GM18499 (cell line): Measurements from ENCODE around the gene USP4.
A peak's percentile ranks its signal among the peaks of the same experiment; 100 is the strongest.
"Not testable (repeated sequence)": the region's sequence is repeated elsewhere in the genome, so short reads cannot be mapped to it uniquely, and the experiment has no call there.

Experiments
- ATAC-seq: cut with Tn5 transposase; IDR thresholded peaks from one replicate; pipeline ENCODE4 v1.9.1; 2021; ENCODE audit warnings: moderate number of reproducible peaks; ENCODE audit not compliant: insufficient read depth, unreplicated experiment

Gene USP4, protein sequence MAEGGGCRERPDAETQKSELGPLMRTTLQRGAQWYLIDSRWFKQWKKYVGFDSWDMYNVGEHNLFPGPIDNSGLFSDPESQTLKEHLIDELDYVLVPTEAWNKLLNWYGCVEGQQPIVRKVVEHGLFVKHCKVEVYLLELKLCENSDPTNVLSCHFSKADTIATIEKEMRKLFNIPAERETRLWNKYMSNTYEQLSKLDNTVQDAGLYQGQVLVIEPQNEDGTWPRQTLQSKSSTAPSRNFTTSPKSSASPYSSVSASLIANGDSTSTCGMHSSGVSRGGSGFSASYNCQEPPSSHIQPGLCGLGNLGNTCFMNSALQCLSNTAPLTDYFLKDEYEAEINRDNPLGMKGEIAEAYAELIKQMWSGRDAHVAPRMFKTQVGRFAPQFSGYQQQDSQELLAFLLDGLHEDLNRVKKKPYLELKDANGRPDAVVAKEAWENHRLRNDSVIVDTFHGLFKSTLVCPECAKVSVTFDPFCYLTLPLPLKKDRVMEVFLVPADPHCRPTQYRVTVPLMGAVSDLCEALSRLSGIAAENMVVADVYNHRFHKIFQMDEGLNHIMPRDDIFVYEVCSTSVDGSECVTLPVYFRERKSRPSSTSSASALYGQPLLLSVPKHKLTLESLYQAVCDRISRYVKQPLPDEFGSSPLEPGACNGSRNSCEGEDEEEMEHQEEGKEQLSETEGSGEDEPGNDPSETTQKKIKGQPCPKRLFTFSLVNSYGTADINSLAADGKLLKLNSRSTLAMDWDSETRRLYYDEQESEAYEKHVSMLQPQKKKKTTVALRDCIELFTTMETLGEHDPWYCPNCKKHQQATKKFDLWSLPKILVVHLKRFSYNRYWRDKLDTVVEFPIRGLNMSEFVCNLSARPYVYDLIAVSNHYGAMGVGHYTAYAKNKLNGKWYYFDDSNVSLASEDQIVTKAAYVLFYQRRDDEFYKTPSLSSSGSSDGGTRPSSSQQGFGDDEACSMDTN

DNA sequence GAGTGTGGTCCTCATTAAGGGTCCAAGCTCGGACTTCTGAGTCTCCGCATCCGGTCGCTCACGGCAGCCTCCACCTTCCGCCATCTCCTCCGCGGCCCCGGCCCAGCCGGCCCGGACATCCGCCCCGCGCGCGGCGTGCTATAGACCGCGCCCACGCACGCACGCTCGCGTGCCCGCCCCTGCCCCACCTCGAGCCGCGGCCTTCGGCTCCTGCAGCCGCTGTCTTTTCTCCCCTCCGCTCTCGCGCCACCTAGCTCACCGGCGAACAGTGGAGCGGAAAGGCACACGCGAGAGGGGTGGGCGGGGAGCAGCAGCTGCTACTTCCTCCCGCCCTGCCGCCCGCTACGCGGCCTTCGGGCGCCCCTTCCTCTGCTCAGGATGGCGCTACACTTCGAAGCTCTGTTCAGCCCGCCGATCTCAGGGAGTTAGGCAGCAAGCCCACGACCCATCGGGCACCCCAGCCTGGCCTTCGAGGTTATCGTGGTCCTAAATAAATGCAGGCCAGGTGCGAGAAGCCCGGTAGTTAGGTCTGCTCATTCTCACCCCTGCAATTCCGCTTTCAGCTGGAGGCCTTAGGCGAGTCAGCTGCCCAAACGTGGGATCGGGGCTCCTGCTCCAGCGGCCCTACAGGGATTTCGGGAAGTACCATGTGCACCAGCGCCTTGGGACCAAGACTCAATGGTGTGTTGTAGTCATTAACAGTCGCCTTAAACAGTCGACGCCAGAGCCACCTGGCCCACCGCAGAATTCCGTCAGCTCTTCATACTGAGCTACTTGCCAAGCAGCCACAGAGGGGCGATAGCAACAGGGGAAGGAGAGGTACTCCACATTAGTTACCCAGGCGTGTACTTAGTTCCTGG lies at the start of gene USP4:
Gene USP4, minus strand, starts transcription at position 113 of the 860 bp plus-strand sequence. Its CDS starts 29 bp downstream, at position 84.
- no peak for ATAC-seq

GRCh38 chr3:49389297-49389696 lies 49.4 kb upstream of the USP4 start:
- ATAC-seq: no peak

DNA sequence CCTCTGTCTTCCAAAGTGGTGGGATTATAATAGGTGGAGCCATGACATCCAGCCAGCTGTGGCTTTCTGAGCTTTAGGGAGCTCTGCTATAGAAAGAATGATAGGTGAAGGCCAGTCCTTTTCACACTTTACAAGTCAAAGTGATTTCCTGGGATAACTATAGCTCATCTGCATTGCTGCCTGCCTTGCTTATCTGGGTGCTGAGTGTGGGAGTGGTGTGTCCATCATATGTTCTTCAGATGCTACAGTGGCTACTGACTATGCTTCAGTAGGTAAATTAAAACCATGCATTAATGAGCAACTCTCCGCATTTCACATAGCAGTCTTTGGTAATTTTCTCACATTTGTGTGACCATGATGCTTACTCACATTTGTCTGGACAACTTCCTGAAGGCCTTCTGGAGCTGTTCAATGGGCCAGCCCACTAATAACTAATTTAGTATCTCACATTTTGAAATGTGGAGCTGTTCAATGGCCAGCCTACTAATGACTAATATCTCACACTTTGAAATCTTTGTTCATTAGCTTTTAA lies 48.5 kb upstream of the USP4 start:
- no peak for ATAC-seq

GRCh38 chr3:49387721-49388120 lies 47.9 kb upstream of the USP4 start:
- no peak for ATAC-seq

DNA sequence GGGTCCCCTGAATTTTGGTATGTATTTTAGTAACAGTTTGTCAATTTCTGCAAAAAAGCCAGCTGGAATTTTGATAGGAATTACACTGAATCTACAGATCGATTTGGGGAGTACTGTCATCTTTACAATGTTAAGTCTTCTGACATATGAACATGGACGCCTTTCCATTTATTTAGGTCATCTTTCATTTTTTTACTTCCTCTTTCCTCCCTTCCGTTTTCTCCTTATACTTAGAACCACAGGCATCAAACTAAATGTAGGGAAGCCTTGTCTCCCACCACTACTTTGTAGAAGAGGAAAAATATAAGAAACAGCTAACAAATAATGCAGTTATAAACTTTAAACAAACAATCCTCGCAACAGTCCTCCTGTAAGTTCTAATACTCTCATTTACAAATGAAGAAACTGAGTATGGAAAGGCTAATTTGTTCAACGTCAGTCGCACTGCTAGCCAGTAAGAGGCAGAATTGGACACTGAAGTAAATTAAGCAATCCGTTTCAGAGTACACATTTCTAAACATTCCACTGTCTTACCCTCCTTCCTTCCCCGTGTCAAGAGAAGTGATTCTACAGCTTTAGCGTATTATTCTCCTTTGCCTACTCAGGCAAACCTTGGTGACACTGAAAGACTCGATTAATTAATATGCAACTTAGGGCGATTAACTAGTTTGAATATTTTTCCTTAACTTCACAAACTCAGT lies 46.4 kb upstream of the USP4 start:
- no peak for ATAC-seq

- no peak for ATAC-seq
Measured at GRCh38 chr3:49385617-49386016, 45.8 kb upstream of the USP4 start.

DNA sequence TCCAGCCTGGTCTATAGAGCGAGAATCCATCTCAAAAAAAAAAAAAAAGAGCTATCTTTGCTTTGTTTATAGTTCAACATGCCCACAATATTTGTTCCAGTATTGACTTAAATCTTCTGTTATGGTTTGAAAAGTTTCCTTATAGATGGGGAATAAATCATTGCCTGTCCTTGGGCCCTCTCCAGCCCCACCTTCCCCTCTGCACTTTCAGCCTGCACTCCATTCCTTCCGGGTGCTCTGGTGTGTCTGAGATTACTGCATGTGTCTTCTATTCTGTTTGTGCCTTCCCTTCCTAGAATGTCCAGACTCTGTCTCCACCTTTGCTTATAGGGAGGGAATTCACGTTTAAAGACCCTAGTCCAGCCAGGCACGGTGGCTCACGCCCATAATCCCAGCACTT lies 43.5 kb upstream of the USP4 start:
- ATAC-seq: no peak

DNA sequence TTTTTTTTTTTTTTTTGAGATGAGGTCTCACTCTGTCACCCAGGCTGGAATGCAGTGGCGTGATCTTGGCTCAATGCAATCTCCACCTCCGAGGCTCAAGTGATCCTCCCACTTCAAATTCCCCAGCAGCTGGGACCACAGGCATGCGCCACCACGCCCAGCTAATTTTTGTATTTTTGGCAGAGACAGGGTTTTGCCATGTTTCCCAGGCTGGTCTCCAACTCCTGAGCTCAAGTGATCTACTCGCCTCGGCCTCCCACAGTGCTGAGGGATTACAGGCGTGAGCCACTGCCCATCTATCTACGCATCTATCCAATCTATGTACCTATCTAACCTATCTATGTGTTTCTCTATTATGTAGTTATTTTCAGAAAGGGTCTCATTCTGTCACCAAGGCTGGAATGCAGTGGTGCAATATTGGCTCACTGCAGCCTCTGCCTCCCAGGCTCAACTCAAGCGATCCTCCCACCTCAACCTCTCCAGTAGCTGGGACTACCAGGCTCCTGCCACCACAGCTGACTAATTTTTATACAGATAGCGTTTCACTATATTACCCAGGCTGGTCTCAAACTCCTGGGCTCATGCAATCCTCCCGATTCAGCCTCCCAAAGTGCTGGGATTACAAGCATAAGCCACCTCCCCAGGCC lies 38.5 kb upstream of the USP4 start:
- no peak for ATAC-seq

DNA sequence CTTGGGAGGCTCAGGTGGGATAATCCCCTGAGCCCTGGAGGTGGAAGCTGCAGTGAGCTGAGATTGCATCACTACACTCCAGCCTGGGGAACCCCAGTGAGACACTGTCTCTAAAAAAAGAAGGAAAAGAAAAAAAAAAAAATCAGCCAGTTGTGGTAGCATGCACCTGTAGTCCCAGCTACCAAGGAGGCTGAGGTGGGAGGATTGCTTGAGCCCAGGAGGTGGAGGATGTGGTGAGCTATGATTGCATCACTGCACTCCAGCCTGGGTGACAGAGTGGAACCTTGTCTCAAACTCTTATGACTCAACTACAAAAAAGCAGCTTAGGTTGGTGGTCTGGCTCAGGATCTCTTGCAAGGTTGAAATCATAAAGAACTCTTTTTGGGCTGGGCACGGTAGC lies 37.6 kb upstream of the USP4 start:
- no peak for ATAC-seq

DNA sequence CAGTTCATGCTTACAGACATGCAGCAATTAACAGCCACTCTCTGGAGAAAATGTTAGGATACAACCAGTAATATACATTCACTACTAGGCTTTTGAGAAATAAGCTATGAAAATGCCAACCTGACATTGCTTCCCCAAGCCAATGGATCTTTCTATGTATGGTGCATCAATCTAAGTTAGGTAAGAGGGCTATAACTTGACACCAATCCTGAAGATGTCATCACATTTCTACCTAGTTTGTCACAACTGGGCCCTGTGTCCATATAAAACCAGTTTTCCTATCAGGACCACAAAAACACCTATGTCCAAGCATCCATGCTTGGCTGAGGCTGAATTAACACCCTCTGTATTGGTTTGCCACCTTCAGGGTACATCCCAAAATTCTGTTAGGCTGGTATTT lies 32.1 kb upstream of the USP4 start:
- no peak for ATAC-seq

DNA sequence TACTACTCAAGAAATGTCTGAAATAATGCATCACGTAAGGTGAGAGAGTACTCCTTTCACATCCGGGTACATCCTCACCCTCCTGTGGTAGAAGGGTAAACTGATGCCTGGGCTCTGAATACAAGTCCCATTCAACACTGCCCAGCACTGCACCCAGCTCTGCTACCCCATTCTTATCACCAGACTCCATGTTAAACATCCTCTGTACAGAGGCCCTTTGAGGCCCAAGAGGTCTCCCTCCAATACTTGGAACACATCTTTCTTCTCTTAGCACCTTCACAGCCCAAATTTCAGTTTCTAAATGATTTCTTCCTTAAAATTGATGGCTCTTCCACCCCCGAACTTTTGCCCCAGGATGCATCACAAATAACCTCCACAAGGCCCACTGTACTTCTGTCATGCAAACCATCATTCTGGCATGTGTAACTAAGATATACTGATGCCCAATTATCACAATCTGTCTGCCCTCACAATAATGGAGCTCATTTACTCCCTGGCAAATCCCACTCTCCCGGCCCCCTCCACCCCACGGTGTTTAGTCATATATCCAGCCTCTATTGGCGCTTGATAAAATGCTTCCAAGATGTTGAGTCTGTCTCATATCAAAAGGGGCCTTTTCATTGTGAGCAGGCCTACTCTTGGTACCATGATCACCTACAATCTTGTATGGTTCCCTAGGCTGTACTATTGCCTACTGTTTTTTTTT lies 30.9 kb upstream of the USP4 start:
- ATAC-seq: no peak

- no peak for ATAC-seq
Measured at GRCh38 chr3:49362561-49362960, 22.7 kb upstream of the USP4 start.

DNA sequence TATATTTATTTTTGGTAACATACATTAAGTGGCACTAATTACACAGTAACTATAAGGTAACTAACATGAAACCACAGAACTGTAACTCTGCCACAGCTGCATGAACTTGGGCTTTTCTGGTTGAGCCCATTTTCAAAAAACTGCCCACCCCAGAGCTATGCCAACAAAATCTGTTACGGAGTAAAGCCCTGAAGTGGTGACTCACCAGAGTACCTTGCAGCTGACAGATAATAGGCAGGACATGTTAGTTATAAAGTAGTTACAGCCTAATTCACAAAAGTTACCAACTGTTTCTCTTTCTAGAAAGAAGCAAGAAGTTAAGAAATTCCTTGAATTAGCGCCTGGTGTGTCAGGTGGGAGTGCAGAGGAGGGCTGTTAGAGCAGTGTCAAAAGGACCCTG lies 19.8 kb upstream of the USP4 start:
- ATAC-seq: no peak

DNA sequence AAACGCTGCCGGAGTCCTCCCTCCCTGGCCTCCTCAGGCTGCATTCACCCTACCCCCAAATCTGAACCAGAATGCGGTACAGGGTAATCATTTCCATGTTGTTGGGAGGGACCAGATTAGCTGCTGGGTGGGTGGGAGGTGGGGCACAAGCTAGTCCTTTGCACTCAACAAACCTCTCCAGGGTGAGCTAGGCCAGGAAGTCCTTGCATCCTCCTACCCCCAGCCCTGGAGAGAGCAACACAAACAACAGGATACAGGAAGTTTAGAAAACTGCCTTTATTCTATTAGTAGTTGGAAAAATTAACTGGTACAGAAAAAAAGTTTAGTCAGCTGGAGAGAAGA lies 19.0 kb upstream of the USP4 start:
- no peak for ATAC-seq

DNA sequence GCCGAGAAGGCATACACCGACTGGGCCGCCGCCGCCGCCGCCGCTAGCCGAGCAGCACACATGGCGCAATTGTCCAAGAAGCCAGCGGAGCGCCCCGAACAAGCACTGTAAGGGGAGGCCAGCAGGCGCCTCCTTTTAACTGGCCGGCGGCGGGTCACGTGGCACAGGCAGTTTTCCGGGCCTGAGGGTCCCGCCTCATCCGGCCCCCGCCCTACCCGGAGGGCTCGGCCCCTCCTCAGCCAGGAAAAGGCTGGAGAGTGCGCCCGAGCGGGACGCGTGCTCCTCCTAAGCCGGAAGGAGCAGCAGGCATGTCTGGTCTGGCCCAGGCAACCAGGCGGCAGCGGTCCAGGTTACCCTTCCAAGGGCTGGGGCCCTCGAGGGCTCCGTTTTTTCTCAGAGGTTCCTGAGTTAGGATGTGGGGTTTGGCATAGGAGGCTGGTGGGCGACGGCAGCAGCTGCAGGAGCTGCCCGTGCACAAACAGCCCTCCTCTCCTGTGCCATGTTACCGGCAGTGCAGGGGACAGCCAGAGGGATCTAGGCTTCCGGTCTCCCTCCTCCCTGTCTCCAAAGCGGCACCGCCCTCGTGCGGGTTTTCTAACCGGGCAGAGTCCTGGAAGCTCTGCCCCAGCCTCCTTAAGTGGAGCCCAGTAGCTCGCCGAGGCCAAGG lies 18.5 kb upstream of the USP4 start, which contains the start of gene GPX1:
Gene GPX1, minus strand, starts transcription at position 137 of the 667 bp plus-strand sequence. Its CDS starts 75 bp downstream, at position 62.
- ATAC-seq: peak; percentile 62

GRCh38 chr3:49357443-49358216 lies 17.8 kb upstream of the USP4 start:
- ATAC-seq: peak; percentile 3

- not testable (repeated sequence) for ATAC-seq
Measured at GRCh38 chr3:49357095-49357442, 17.2 kb upstream of the USP4 start.
